ENCODE results near the gene HAND2. TPM values are rescaled to one million over a fixed set of nuclear protein-coding genes. Genes with fewer than 3 reads are reported as not detected.

Gene HAND2
- total and polyA plus RNA-seq, 12 donors: 0.11 to 56.1 (median 15.7) TPM

DNA sequence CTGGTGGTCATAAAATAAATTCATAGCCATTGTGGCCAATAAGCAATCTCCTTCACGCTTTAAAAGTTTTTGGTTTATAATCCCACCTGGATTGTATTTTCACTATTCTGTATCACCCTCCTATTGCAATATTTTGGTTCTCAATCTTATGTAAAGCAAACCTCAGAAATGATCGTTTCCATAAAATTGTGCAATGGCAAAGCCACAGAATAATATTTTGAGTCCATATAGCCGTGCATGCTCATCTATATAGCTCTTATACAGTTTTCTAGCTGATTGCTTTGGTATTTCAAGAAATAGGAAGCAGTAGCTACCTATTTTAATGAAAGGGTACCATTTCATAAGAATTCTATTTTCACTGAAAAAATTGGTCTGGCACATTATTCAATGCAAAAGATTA lies 10.0 kb upstream of the HAND2 start:
- Histone ChIP-seq H3K4me1 (replicated peaks in 1 of 2) (peaks cover 0 to 10% of the 10 kb centered on the region in 2 donors), H3K27me3 (peaks cover 51% of the 10 kb centered on the region), H3K27ac (no peak overlapping the region), H3K9me3 (replicated peaks in 1 of 3) (no peaks in the 10 kb centered on the region), H3K36me3 (replicated peaks in 1 of 2) (no peaks in the 10 kb centered on the region), H3K4me3 (no peak overlapping the region)
- intact Hi-C loops (cut with DNase I): no loop called here
- WGBS, 4 donors: 65 to 77% (median 72%) methylated on average over 3 of the region's 3 CpGs
- TF ChIP-seq POLR2A (IDR thresholded peaks at IDR 0.05) (no peak), CTCF (IDR thresholded peaks at IDR 0.05) (no peak)
- no peak for DNase-seq

- H3K9me3 ChIP-seq (replicated peaks in 1 of 3): no peaks in the 10 kb centered on the region
- intact Hi-C loops (cut with DNase I): no loop called here
- H3K27me3 ChIP-seq: peaks cover 54% of the 10 kb centered on the region
- peaks cover 0 to 10% of the 10 kb centered on the region in 2 donors for H3K4me1 ChIP-seq (replicated peaks in 1 of 2)
- DNase-seq: no peak
- TF ChIP-seq POLR2A (IDR thresholded peaks at IDR 0.05) (no peak), CTCF (IDR thresholded peaks at IDR 0.05) (no peak)
- peak overlapping the region in 1 of 5 donors; percentile 68 for H3K27ac ChIP-seq
- WGBS, 4 donors: 8 to 15% (median 10%) methylated on average over 15 of the region's 15 CpGs
- H3K4me3 ChIP-seq: peak overlapping the region in 2 of 4 donors; percentile 21 to 46
- H3K36me3 ChIP-seq (replicated peaks in 1 of 2): no peaks in the 10 kb centered on the region
Measured at GRCh38 chr4:173538909-173539445, 8.9 kb upstream of the HAND2 start.

DNA sequence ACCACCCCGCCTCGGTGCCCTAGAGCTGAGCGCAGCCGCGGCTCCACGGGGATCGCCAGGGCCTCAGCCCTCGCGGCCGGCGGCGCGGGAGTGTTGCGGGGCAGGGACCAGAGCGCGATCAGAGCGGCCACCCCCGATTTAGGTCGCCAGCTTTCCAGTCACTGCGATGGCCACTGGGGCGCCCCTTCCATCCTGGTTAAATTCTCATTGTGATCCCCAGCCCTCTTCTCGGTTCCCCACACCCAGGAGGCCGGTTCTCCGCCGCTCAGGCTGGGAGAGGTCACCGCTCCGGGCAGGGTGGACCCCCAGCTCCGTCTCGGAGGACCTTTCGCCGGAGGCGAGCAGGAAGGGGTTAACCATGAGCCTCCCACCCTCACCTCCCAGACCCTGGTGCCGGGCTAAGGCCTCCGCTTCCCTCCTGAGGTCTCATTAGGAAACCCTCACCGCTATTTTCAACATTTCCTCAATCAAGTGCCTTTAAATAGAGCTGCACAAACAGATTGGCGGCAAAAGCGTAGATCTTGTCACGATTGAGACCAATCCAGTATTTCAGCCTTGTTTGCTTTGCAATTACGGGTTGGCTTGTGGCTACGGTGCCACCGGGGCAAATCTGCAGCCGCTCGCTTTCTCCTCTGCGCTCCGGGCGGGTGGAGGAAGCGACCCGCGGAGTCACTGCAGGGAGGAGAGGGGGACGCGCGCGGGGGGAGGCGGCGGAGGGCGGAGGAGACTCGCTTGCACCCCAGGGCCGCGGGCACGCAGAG lies 8.3 kb upstream of the HAND2 start:
- Histone ChIP-seq H3K9me3 (replicated peaks in 1 of 3) (no peaks in the 10 kb centered on the region), H3K27ac (peak overlapping the region in 1 of 5 donors; percentile 68), H3K27me3 (peaks cover 54% of the 10 kb centered on the region), H3K4me1 (replicated peaks in 1 of 2) (peaks cover 0 to 10% of the 10 kb centered on the region in 2 donors), H3K36me3 (replicated peaks in 1 of 2) (no peaks in the 10 kb centered on the region), H3K4me3 (peak overlapping the region in 2 of 4 donors; percentile 21 to 46)
- 5 to 8% (median 6%) methylated on average over 53 to 60 of the region's 60 CpGs for WGBS, 4 donors
- TF ChIP-seq CTCF (IDR thresholded peaks at IDR 0.05) (no peak), POLR2A (IDR thresholded peaks at IDR 0.05) (no peak)
- DNase-seq: no peak
- intact Hi-C loops (cut with DNase I): no loop called here

- Histone ChIP-seq H3K4me1 (replicated peaks in 1 of 2) (peaks cover 0 to 10% of the 10 kb centered on the region in 2 donors), H3K9me3 (replicated peaks in 1 of 3) (no peaks in the 10 kb centered on the region), H3K4me3 (peak overlapping the region in 1 of 4 donors; percentile 46), H3K27me3 (peaks cover 57% of the 10 kb centered on the region), H3K36me3 (replicated peaks in 1 of 2) (no peaks in the 10 kb centered on the region), H3K27ac (peak overlapping the region in 1 of 5 donors; percentile 68)
- intact Hi-C loops (cut with DNase I): no loop called here
- TF ChIP-seq CTCF (IDR thresholded peaks at IDR 0.05) (no peak), POLR2A (IDR thresholded peaks at IDR 0.05) (no peak)
- no peak for DNase-seq
- 28 to 34% (median 29%) methylated on average over 16 to 21 of the region's 21 CpGs for WGBS, 4 donors
Measured at GRCh38 chr4:173537613-173538147, 7.7 kb upstream of the HAND2 start.

Measured in adrenal gland (tissue), 12 donors.